ENCODE data around the gene PRR3. TPM values are rescaled to one million over a fixed set of nuclear protein-coding genes. Genes with fewer than 3 reads are reported as not detected.
"Not testable (repeated sequence)": the region's sequence is repeated elsewhere in the genome, so short reads cannot be mapped to it uniquely, and the experiment has no call there.

PRR3 gene
- total RNA-seq, 1 donor from 2014 or later, result 29.5 TPM

- intact Hi-C loops (cut with micrococcal nuclease), result loop anchor here (1.0 kb wide), 4 partner anchors 8 to 101 kb away; partner anchors contain the start of genes HLA-E, MRPS18B and PPP1R10
- peak overlapping the region; percentile 97 for H3K27ac Mint-ChIP-seq
Observed at GRCh38 chr6:30515944-30516753, 40.9 kb upstream of the PRR3 start.

GRCh38 chr6:30516754-30517076 lies 40.4 kb upstream of the PRR3 start:
- not testable (repeated sequence) for DNase-seq; H3K27me3 Mint-ChIP-seq; H3K9me3 Mint-ChIP-seq; ATAC-seq (ENCODE audit: low read depth); H3K36me3 Mint-ChIP-seq (ENCODE audit: low read depth)
- peaks cover 71% of the 10 kb centered on the region for H3K4me1 Mint-ChIP-seq
- peak overlapping the region; percentile 87 for H3K4me3 Mint-ChIP-seq
- ChIA-PET POLR2A (interaction anchor here (0.6 to 13.0 kb wide), 16 partner anchors 8 to 1593 kb away, joined by 3 to 352 read pairs (median 5); partner anchors contain the start of genes ABCF1, MDC1 and TRIM27), CTCF (interaction anchor here (0.7 to 3.1 kb wide), 6 partner anchors 15 to 35 kb away, joined by 3 to 13 read pairs (median 4); no protein-coding TSS in a partner anchor)
- intact Hi-C loops (cut with micrococcal nuclease), result loop anchor here (1.0 kb wide), 4 partner anchors 8 to 101 kb away; partner anchors contain the start of genes HLA-E, MRPS18B and PPP1R10
- H3K27ac Mint-ChIP-seq, result peak overlapping the region; percentile 97

More at GRCh38 chr6:30515944-30516753, 40.9 kb upstream of the PRR3 start:
- ATAC-seq (ENCODE audit: low read depth) (peak; percentile 82), DNase-seq (peak; percentile 69)
- ChIA-PET POLR2A (interaction anchor here (0.5 to 13.0 kb wide), 22 partner anchors 8 to 1592 kb away, joined by 3 to 352 read pairs (median 5); partner anchors contain the start of genes ABCF1, MDC1 and TRIM27), CTCF (interaction anchor here (0.7 to 3.1 kb wide), 7 partner anchors 15 to 34 kb away, joined by 3 to 13 read pairs (median 3); no protein-coding TSS in a partner anchor)
- H3K4me3 Mint-ChIP-seq, result peak overlapping the region; percentile 87
- no peaks in the 10 kb centered on the region for H3K27me3 Mint-ChIP-seq
- no peak for TF ChIP-seq CTCF (IDR thresholded peaks at IDR 0.05)
- peaks cover 2% of the 10 kb centered on the region for H3K9me3 Mint-ChIP-seq
- H3K36me3 Mint-ChIP-seq (ENCODE audit: low read depth), result peaks cover 1% of the 10 kb centered on the region
- H3K4me1 Mint-ChIP-seq, result peaks cover 71% of the 10 kb centered on the region

GRCh38 chr6:30517767-30518504 lies 39.2 kb upstream of the PRR3 start:
- H3K4me3 Mint-ChIP-seq; H3K9me3 Mint-ChIP-seq; H3K36me3 Mint-ChIP-seq (ENCODE audit: low read depth); intact Hi-C loops (cut with micrococcal nuclease); ATAC-seq (ENCODE audit: low read depth); H3K27me3 Mint-ChIP-seq; DNase-seq: not testable (repeated sequence)
- POLR2A ChIA-PET, result interaction anchor here (1.3 to 13.0 kb wide), 7 partner anchors 8 to 199 kb away, joined by 3 to 352 read pairs (median 6); partner anchors contain the start of gene MDC1
- CTCF ChIA-PET, result interaction anchor here (1.3 to 3.1 kb wide), 3 partner anchors 15 to 25 kb away, joined by 3 to 13 read pairs (median 6); no protein-coding TSS in a partner anchor
- Mint-ChIP-seq H3K4me1 (peaks cover 72% of the 10 kb centered on the region), H3K27ac (peak overlapping the region; percentile 59)

- DNase-seq; H3K36me3 Mint-ChIP-seq (ENCODE audit: low read depth); H3K9me3 Mint-ChIP-seq; ATAC-seq (ENCODE audit: low read depth); H3K27me3 Mint-ChIP-seq; intact Hi-C loops (cut with micrococcal nuclease); H3K4me3 Mint-ChIP-seq: not testable (repeated sequence)
- POLR2A ChIA-PET, result interaction anchor here (1.3 to 13.0 kb wide), 7 partner anchors 9 to 199 kb away, joined by 3 to 352 read pairs (median 6); partner anchors contain the start of gene MDC1
- H3K4me1 Mint-ChIP-seq, result peaks cover 74% of the 10 kb centered on the region
- CTCF ChIA-PET, result interaction anchor here (1.5 to 3.1 kb wide), 2 partner anchors 14 to 23 kb away, joined by 6 to 13 read pairs; no protein-coding TSS in a partner anchor
- H3K27ac Mint-ChIP-seq, result peak overlapping the region; percentile 36
Observed at GRCh38 chr6:30518505-30519145, 38.5 kb upstream of the PRR3 start.

- TF ChIP-seq CTCF (IDR thresholded peaks at IDR 0.05), result no peak
- Mint-ChIP-seq H3K27me3 (no peaks in the 10 kb centered on the region), H3K36me3 (ENCODE audit: low read depth) (peaks cover 1% of the 10 kb centered on the region), H3K27ac (no peak overlapping the region), H3K4me1 (peaks cover 75% of the 10 kb centered on the region), H3K4me3 (no peak overlapping the region), H3K9me3 (peaks cover 2% of the 10 kb centered on the region)
- ChIA-PET CTCF (no interaction called here), POLR2A (interaction anchor here (0.7 to 13.0 kb wide), 4 partner anchors 7 to 30 kb away, joined by 3 to 352 read pairs (median 28); no protein-coding TSS in a partner anchor)
- ATAC-seq (ENCODE audit: low read depth) (no peak), DNase-seq (no peak)
- intact Hi-C loops (cut with micrococcal nuclease), result no loop called here
Observed at GRCh38 chr6:30520522-30520921, 36.6 kb upstream of the PRR3 start.

- ChIA-PET CTCF (interaction anchor here (1.3 kb wide), 2 partner anchors 11 to 27 kb away, joined by 3 to 5 read pairs; no protein-coding TSS in a partner anchor), POLR2A (interaction anchor here (0.7 to 5.8 kb wide), 7 partner anchors 9 to 31 kb away, joined by 3 to 44 read pairs (median 11); no protein-coding TSS in a partner anchor)
- DNase-seq; H3K27me3 Mint-ChIP-seq; H3K4me3 Mint-ChIP-seq; H3K9me3 Mint-ChIP-seq; H3K36me3 Mint-ChIP-seq (ENCODE audit: low read depth); intact Hi-C loops (cut with micrococcal nuclease); ATAC-seq (ENCODE audit: low read depth): not testable (repeated sequence)
- Mint-ChIP-seq H3K27ac (peak overlapping the region; percentile 83), H3K4me1 (peaks cover 76% of the 10 kb centered on the region)
Observed at GRCh38 chr6:30521082-30521481, 36.0 kb upstream of the PRR3 start.

GRCh38 chr6:30521952-30522351 lies 35.1 kb upstream of the PRR3 start:
- DNase-seq; H3K36me3 Mint-ChIP-seq (ENCODE audit: low read depth); ATAC-seq (ENCODE audit: low read depth); H3K27me3 Mint-ChIP-seq; H3K9me3 Mint-ChIP-seq; intact Hi-C loops (cut with micrococcal nuclease): not testable (repeated sequence)
- peak overlapping the region; percentile 8 for H3K4me3 Mint-ChIP-seq
- H3K27ac Mint-ChIP-seq, result peak overlapping the region; percentile 83
- CTCF ChIA-PET, result interaction anchor here (1.3 to 1.7 kb wide), 3 partner anchors 10 to 29 kb away, joined by 3 to 5 read pairs (median 5); no protein-coding TSS in a partner anchor
- POLR2A ChIA-PET, result interaction anchor here (0.8 to 5.8 kb wide), 7 partner anchors 8 to 29 kb away, joined by 4 to 44 read pairs (median 11); no protein-coding TSS in a partner anchor
- peaks cover 76% of the 10 kb centered on the region for H3K4me1 Mint-ChIP-seq

- ATAC-seq (ENCODE audit: low read depth); intact Hi-C loops (cut with micrococcal nuclease); DNase-seq; H3K27me3 Mint-ChIP-seq; CTCF ChIA-PET; H3K9me3 Mint-ChIP-seq; H3K36me3 Mint-ChIP-seq (ENCODE audit: low read depth): not testable (repeated sequence)
- H3K4me1 Mint-ChIP-seq, result peaks cover 87% of the 10 kb centered on the region
- peak overlapping the region; percentile 72 for H3K27ac Mint-ChIP-seq
- POLR2A ChIA-PET, result interaction anchor here (5.8 to 7.2 kb wide), 3 partner anchors 12 to 34 kb away, joined by 44 to 458 read pairs (median 352); partner anchors contain the start of gene HLA-E
- H3K4me3 Mint-ChIP-seq, result peak overlapping the region; percentile 19
Observed at GRCh38 chr6:30526444-30526843, 30.7 kb upstream of the PRR3 start.
